GM12874 (cell line): ENCODE measurements around the gene TMEM120B.

Experiments
- TF ChIP-seq, protein P1 (sequence below): IDR thresholded peaks from 2 replicates; pipeline ENCODE4 v1.5.1; 2011; ENCODE audit warnings: low read depth, mild to moderate bottlenecking, control low read depth, low read length, moderate library complexity; ENCODE audit not compliant: insufficient read depth

The TMEM120B gene

DNA sequence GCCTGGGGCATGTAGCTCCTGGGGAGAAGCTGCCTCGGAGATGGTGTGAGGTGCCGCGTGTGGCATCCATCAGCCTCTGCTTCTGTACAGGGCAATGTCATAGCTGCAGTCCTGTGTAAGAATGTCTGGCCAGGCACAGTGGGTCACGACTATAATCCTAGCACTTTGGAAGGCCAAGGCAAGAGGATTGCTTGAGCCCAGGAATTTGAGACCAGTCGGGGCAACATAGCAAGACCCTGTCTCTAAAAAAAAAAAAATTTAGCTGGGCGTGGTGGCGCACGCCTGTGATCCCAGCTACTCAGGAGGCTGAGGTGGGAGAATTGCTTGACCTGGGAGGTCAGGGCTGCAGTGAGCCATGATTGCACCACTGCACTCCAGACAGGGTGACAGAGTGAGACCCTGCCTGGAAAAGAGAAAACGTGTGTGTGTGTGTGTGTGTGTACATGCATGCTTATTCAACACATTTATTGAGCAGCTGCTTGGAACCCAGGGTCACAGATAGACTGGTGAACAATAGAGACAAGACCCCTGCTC, 56.8 kb downstream of the TMEM120B start:
- TF ChIP-seq, protein P1, sequence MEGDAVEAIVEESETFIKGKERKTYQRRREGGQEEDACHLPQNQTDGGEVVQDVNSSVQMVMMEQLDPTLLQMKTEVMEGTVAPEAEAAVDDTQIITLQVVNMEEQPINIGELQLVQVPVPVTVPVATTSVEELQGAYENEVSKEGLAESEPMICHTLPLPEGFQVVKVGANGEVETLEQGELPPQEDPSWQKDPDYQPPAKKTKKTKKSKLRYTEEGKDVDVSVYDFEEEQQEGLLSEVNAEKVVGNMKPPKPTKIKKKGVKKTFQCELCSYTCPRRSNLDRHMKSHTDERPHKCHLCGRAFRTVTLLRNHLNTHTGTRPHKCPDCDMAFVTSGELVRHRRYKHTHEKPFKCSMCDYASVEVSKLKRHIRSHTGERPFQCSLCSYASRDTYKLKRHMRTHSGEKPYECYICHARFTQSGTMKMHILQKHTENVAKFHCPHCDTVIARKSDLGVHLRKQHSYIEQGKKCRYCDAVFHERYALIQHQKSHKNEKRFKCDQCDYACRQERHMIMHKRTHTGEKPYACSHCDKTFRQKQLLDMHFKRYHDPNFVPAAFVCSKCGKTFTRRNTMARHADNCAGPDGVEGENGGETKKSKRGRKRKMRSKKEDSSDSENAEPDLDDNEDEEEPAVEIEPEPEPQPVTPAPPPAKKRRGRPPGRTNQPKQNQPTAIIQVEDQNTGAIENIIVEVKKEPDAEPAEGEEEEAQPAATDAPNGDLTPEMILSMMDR = no peak

- TF ChIP-seq, protein P1 = no peak
Observed at GRCh38 chr12:121769831-121770301, 57.3 kb downstream of the TMEM120B start.

GRCh38 chr12:121770388-121770787, 57.8 kb downstream of the TMEM120B start:
- TF ChIP-seq, protein P1 = no peak

DNA sequence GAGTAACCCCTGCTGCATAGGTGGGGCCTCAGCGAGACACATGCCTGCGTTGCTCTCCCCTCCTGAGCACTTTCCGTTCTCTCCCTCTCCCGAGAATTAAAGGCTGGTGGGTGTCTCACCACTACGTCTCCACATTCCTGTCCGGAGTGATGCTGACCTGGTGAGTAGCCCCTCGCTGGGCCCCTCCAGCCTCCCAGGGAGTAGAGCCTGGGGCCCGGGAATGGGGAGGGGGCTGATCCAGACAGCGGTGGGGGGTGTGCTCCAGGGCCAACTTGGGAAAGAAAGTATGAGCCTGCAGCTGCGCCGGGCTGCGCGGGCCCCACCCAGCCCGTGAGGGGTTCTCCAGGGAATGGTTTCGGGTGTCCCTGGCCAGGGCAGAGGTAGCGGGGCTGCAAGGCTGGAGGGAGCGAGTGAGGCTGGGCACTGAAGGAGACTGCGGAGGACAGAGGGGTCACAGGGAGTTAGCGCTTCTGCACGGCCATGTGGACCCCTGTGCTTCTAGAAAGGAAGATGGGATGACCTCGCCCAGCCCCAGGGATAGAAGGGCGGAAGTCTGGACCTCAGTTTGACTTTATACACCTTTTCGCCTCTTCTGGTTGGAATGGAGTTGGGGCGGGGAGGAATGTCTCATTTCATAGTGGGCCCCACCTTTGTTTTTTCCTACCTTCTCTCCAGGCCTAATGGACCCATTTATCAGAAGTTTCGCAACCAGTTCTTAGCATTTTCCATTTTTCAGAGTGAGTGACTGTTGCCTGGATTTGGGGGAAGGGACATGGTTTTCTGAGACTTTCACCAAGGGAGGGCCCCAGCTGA, 58.5 kb downstream of the TMEM120B start:
- TF ChIP-seq, protein P1 = no peak

DNA sequence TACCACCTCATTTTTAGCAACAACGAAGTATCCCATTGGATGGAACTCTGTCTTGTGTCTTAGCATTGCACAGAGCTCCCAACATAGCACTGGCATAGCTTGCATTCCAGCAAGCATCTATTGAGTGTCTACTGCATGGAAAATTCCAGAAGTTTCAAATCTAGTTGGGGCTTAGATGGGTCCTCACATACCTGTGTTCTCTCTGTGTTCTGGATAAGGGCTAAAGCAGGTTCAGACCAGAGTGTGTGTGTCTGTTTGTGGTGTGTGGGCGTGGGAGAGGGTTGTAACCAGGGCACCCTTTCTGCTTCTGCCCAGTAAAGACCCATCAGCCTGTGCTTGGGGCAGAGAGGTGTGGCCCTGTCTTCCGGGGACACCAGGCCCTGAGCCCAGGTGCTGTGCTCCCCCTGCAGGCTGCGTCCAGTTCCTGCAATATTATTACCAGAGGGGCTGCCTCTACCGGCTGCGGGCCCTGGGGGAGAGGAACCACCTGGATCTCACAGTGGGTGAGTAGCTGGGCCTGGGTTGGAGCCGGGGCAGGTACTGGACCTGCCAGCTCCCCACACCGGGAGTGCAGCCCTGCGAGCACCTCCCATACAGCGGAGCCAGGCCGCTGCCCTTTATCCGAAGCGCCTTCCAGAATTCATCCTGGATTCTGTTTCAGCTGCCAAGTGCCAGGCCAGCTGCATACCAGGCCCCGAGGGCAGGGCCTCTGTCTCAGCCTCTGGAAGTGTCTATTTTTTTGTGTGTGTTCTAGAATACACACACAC, 60.6 kb downstream of the TMEM120B start:
- TF ChIP-seq, protein P1 = peak; percentile 93

GRCh38 chr12:121774968-121775474, 62.5 kb downstream of the TMEM120B start:
- TF ChIP-seq, protein P1 = no peak

GRCh38 chr12:121775501-121775900, 62.9 kb downstream of the TMEM120B start:
- TF ChIP-seq, protein P1 = no peak
